ENCODE data around the gene PARVB.

Gene PARVB

DNA sequence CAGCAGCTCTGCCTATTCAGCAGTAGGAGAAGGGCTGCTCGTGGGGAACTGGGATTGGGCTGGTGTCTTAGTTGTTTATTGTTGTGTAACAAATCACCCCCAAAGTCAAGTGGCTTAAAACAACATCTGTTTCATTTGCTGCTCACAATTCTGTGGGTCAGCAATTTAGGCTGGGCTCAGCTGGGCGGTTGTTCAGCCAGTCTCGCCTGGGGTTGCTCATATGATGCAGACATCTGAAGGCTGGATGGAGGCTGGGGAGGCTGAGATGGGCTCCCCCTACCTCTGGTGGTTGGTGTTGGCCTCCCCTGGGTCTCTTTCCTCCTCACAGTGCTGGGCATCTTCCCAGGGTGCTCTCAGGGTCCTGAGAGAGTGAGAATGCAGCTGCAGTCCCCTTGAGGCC lies 113.3 kb downstream of the PARVB start:
- DNase-seq: no peak

DNA sequence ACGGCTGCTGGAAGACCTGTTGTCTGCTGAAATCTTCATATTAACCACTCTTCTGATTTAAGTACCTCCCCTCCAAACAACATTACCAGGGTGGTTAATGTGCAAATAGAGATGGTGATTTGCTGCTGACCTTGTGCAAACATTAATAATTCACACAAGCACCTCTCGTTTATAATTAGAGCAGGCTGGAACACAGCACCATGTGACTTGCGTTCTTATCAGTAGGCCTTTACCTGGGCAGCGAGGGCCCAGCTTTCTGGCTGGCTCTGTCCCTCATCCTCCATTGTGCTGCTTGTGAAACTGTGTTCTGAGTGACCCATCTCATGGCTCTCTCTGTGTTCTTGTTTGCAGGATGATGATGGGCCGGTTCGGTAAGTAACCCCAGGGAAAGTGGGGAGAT lies 115.7 kb downstream of the PARVB start:
- no peak for DNase-seq

GRCh38 chr22:44142421-44143104 lies 118.5 kb downstream of the PARVB start:
- no peak for DNase-seq

- DNase-seq: no peak
These were observed 119.0 kb downstream of the PARVB start for GRCh38 chr22:44143105-44143474.

DNA sequence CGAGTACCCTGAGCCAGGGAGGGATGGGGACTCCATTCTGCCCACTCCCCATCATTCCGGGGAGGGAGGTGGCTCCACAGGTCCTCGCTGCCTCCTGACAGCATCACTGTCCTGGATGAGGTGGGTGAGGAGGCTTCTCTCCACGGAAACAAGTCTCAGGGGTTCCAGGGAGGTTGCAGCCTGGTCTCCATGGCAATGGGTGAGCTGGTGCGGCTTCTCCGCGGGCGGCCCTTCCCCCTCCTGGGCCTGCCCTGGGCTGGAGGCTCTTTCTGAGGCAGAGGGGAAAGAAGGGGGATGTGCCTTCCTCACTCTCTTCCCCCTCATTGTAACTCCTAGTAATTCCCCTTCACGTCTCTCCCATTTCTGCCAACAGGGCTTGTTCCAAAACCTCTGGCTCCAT lies 119.5 kb downstream of the PARVB start:
- no peak for DNase-seq

DNA sequence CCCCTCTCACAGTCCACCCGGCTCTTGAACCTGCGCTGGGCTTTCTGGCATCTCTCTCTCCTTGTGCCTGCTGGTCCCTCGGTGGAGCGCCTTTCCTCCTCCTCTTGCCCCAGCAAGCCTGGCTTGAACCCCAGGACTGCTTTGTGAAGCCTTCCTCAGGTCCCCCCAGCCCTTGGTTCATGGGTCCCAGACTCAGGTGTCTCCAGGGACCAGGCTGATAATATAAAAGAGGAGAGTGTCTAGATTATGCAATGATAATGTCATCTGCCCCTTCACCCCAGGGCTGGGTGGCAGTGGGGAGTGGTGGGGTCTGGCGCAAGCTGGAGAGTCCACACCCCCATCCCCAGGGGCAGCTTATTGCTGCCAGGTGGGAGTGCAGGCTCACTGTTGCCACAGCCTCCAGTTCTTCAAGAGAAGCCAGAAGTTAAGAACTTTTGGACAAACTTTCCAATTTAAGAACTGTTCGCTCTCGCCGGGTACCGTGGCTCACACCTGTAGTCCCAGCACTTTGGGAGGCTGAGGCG lies 120.0 kb downstream of the PARVB start:
- DNase-seq: no peak

DNA sequence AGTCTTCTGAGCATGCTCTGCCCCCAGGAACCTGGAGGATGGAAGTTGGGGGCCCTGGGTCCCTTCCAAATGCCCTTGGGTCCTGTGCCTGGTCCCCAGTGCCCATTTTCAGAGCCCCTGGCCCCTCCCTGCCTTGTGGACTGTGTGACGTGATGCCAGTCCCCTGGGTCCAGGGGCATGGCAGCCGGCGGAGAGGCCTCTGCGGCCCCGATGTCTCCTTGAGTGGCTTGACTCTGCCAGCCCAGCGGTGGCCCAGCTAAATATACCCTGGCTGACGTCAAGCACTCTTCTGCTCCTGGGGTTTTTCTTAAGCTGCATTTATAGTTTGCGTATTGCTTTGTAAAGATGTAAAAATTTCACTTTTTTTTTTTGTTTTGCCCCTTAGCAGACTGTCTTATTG lies 121.4 kb downstream of the PARVB start:
- no peak for DNase-seq

DNA sequence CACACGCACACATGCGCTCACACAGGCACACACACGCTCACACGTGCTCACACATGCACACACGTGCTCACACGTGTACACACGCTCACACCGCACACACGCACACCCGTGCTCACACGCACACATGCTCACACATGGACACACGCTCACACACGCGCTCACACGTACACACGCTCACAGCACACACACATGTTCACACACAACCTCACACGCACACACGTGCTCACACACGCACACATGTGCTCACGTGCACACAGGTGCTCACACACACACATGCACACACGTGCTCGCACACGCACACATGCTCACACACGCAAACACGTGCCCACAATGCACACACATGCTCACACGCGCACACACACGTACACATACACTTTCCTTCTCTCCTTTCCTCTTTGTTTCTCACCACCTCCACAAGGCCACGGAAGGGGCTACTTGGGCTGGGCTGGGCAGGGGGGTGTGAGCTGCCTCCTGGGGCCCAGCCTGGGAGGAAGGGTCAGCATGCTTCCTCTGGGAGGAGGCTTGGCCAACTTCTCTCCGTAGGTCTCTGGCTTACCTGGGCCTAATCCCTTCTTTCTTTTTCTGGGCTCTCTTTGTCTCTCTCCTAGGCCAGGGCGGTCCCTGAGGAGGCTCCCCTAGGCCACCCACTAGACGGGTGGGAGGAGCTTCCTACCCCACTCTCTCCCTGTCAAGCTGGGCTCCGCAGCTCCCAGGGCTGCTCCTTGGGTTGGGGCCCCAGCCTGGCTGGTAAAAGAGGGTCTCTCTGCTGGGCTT lies 122.2 kb downstream of the PARVB start:
- DNase-seq: no peak

DNA sequence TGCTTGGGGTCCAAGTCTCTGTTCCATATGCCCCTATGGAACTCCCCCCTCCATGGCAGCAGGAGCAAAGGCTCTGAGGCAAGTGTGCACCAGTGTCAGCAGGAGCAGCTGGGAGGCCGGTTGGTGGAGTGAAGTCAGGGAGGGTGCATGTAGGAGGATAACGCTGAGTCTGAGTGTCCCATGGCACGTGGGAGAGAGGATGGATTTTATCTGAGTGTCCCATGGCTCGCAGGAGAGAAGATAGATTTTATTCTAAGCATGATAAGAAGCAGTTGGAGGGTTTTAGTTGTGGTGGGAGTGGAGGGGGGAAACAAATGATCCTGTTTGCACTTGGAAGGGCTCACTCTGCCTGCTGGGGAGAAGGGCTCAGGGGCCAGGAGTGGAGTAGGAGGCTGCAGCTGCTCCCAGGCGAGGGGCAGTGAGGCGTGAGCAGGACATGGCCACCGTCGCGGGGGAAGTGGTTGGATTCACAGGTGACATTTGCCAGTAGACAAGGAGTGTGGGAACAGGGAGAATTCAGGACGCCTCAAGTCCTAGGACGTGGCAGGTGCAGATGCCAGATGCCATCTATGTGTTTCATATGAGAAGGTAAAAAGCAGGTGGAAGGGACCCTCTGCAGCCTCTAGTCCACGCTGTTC lies 123.0 kb downstream of the PARVB start:
- no peak for DNase-seq

DNA sequence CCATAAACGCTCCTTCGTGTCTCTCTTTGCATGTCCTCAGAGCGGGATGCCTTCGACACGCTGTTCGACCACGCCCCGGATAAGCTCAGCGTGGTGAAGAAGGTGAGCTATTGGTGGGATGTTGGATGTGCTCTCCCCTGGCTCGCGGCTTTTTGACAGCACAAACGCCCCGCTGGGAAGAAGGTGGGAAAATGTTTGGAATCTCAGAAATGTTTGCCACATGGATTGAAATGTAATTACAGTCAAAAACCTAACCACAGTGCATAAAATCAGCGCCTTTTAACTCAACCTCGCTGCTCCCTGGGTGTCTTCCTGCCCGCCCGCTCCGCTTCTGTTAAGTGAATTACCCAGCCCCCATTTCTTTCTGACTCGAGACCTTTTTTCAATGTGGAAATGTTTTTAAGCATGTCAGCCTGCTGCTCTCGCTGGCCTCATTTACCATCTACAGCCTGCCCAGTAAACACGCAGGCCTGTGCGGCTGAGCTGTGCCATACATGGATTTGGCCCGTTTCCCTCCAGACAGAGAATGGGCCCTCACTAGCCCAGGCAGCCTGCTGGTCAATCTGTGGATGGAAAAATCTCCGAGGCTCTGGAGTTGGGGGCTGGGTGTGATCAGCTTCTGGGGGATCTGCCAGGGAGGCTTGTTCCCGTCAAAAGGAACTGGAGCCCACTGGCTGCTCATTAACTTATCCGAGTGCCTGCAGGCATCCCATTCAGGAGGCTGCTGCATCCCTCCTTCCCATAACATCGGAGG lies 123.9 kb downstream of the PARVB start:
- no peak for DNase-seq

GRCh38 chr22:44151676-44152075 lies 127.6 kb downstream of the PARVB start:
- no peak for DNase-seq

DNA sequence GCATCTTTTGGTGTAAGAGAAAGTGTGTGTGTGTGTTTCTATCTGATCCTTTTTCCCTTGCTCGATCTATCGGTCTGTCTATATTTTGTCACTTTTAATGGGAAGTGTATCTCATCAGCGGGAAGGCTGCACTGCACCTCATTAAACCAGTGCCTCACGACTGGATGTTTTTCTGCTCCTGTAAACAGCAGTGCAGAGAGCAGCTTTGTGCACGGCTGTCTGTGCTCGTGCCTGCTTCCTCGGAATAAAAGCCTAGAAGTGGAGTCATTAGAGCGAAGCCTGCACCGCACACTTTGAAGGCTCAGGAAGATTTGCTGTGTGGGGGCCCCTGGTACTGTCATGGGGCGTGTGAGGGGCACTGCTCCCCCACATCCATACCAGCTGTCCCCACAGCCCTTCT lies 129.6 kb downstream of the PARVB start:
- DNase-seq: no peak

- DNase-seq: no peak
These were observed 130.4 kb downstream of the PARVB start for GRCh38 chr22:44154436-44154942.

- DNase-seq: no peak
These were observed 131.0 kb downstream of the PARVB start for GRCh38 chr22:44155115-44155514.

DNA sequence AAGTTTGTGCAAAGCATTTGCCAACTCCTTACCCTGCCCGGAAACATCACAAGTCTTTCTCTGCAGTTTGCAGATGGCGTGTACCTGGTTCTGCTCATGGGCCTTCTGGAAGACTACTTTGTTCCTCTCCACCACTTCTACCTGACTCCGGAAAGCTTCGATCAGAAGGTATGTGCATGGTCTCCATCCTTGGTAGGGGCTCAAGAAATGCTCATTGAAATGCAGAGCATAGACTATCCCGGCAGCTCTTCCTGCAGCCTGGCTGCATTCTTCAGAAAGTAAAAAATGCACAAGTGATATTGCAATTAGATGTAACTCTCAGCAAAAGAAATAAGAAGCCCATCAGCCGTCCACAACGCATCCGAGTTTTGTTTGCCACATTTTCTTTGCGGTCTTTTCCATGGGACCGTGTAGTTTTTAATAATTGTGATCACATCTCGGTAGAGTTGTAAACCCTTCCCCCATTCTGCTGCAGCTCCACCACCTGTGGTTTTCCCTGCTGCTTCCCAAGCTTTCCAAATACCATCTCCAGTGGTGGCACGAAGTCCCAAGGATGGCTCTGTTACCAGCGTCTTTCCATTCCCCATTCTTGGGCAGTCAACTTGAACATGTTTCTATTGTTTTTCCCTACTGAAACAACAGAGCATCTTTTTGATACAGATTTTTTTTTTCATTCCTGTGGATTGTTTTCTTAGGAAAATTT lies 134.0 kb downstream of the PARVB start:
- no peak for DNase-seq

- DNase-seq: no peak
These were observed 134.7 kb downstream of the PARVB start for GRCh38 chr22:44158816-44159215.

GRCh38 chr22:44159221-44159620 lies 135.1 kb downstream of the PARVB start:
- no peak for DNase-seq

DNA sequence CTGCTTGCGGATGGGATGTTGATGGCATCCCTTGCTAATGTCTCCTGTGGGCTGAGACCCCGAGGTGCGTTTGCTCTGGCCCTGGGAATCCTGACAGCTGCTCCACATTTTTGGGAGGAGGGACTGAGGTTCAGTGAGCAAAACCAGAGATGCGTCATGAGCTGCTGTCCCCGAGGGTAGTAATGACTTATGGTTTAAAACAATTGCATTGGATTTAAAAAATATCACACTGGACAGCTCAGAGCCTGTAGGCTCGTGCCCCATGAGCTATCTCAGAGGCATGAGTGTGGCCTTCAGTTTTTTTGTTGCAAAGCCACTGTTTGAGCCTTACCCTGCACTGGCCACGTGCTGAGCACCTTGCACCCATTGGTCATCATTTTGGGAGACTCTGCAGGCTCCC lies 135.7 kb downstream of the PARVB start:
- no peak for DNase-seq

- no peak for DNase-seq
These were observed 136.3 kb downstream of the PARVB start for GRCh38 chr22:44160421-44160820.

GRCh38 chr22:44161673-44162072 lies 137.6 kb downstream of the PARVB start:
- no peak for DNase-seq

DNA sequence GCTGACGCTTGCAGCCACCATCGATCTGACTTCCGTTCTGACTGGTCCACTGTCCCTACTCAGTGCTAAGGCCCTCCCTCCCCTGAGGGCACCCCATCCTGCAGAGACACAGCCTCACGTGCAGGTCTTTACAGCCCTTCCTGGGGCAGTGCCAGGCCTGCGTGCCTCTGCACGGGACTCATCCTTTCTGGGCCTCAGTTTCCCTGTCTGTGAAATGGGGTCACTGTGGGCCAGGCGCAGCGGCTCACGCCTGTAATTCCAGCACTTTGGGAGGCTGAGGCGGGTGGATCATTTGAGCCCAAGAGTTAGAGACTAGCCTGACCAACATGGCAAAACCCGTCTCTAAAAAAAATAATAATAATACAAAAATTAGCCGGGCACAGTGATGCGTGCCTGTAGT lies 138.9 kb downstream of the PARVB start:
- no peak for DNase-seq

DNA sequence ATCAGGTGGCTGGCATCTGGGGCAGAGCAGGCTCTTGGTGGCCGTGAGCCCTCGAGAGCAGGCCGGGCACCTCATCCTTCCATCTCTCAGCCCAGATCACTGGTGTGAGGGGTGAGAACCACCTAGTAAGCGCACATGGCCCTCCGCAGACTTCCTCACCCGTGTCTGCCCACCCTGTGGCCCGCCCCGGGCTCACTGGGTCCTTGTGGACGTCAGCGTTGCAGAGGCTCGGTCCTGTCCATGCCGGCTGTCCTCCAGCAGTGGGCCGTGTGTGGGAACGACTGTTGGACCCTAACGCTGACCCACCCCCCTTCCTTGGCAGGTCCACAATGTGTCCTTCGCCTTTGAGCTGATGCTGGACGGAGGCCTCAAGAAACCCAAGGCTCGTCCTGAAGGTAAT lies 139.4 kb downstream of the PARVB start:
- DNase-seq: no peak

Data from NCI-H187 treated with DMSO at 0.1 percent for 48 hours (cell line).